ENCODE measurements around the gene TAS2R60.

GRCh38 chr7:143448429-143448828, 5.2 kb downstream of the TAS2R60 start:
- TF ChIP-seq POLR2A (IDR thresholded peaks at IDR 0.05) (no peak), CTCF (IDR thresholded peaks at IDR 0.05) (no peak)

All from lower leg skin (tissue), 3 donors.